ENCODE data around the gene SOCS6. TPM values are rescaled to one million over a fixed set of nuclear protein-coding genes. Genes with fewer than 3 reads are reported as not detected.
A peak's percentile ranks its signal among the peaks of the same experiment; 100 is the strongest.

Gene SOCS6
- total and polyA plus RNA-seq, 2 experiments from 2014 or later: 4.4 to 13.3 TPM

DNA sequence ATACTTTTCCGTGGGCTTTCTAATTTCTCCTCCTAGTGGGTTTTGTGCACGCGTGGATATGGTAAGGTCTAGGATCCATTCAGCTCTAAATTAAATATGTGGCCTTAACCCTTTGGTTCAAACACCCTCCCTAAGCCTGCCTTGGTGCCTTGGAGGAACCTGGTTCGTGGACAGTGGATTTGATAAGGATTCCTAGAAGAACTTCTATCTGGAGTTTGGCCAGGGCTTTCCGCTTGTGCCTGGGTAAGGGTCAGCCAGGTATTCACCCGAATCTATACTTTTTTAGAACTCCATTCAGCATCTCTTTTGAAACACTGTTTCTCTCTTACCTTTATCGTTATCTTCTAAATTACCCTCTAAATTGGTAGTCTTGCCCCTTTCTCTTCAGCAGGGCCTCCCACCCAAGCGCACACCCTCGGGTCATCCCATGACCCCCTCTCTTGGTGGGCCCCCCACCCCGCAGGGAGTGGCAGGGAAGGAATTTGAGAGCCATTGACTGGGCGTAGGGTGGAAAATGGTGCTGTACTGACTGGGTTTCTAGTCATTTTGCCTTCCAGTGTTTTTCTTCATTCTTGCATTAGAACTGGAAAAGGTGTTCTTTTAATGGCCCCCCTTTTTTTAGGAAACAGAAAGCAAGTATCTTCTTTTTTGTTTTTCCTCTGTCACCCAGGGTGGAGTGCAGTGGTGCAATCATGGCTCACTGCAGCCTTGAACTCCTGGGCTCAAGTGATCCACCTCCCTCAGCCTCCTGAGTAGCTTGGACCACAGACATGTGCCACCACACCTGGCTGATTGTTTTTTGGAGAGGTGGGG lies 1.8 kb downstream of the SOCS6 start:
- Histone ChIP-seq H4K20me1 (replicated peaks; ENCODE audit: insufficient read depth) (peaks cover 5% of the 10 kb centered on the region), H3K9me2 (ENCODE audit: insufficient read depth) (no peaks in the 10 kb centered on the region), H3F3A (replicated peaks; ENCODE audit: low read depth) (no peaks in the 10 kb centered on the region), H3K4me1 (ENCODE audit: insufficient read depth) (peaks cover 19% of the 10 kb centered on the region), H3K4me3 (peak overlapping the region; percentile 88), H2AFZ (no peak overlapping the region), H3K27ac (ENCODE audit: low read depth) (no peak overlapping the region), H3K27me3 (ENCODE audit: insufficient read depth) (peaks cover 9% of the 10 kb centered on the region), H3K79me2 (replicated peaks; ENCODE audit: insufficient read depth) (peaks cover 61% of the 10 kb centered on the region), H3K36me3 (ENCODE audit: insufficient read depth) (no peaks in the 10 kb centered on the region), H3K4me2 (peak overlapping the region; percentile 97)
- no peak for TF ChIP-seq STAT1 (IDR thresholded peaks at IDR 0.05; ENCODE audit: unreplicated experiment)
- no peak for TF ChIP-seq ZNF114 (CRISPR knock-in tag; IDR thresholded peaks at IDR 0.05)
- TF ChIP-seq NANOG (IDR thresholded peaks at IDR 0.05; ENCODE audit: borderline replicate concordance): no peak
- no peak for TF ChIP-seq ZNF331 (CRISPR knock-in tag; IDR thresholded peaks at IDR 0.05; ENCODE audit: low read depth)
- TF ChIP-seq, protein P1, sequence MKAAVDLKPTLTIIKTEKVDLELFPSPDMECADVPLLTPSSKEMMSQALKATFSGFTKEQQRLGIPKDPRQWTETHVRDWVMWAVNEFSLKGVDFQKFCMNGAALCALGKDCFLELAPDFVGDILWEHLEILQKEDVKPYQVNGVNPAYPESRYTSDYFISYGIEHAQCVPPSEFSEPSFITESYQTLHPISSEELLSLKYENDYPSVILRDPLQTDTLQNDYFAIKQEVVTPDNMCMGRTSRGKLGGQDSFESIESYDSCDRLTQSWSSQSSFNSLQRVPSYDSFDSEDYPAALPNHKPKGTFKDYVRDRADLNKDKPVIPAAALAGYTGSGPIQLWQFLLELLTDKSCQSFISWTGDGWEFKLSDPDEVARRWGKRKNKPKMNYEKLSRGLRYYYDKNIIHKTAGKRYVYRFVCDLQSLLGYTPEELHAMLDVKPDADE (IDR thresholded peaks at IDR 0.05): no peak
- TF ChIP-seq, protein P2, sequence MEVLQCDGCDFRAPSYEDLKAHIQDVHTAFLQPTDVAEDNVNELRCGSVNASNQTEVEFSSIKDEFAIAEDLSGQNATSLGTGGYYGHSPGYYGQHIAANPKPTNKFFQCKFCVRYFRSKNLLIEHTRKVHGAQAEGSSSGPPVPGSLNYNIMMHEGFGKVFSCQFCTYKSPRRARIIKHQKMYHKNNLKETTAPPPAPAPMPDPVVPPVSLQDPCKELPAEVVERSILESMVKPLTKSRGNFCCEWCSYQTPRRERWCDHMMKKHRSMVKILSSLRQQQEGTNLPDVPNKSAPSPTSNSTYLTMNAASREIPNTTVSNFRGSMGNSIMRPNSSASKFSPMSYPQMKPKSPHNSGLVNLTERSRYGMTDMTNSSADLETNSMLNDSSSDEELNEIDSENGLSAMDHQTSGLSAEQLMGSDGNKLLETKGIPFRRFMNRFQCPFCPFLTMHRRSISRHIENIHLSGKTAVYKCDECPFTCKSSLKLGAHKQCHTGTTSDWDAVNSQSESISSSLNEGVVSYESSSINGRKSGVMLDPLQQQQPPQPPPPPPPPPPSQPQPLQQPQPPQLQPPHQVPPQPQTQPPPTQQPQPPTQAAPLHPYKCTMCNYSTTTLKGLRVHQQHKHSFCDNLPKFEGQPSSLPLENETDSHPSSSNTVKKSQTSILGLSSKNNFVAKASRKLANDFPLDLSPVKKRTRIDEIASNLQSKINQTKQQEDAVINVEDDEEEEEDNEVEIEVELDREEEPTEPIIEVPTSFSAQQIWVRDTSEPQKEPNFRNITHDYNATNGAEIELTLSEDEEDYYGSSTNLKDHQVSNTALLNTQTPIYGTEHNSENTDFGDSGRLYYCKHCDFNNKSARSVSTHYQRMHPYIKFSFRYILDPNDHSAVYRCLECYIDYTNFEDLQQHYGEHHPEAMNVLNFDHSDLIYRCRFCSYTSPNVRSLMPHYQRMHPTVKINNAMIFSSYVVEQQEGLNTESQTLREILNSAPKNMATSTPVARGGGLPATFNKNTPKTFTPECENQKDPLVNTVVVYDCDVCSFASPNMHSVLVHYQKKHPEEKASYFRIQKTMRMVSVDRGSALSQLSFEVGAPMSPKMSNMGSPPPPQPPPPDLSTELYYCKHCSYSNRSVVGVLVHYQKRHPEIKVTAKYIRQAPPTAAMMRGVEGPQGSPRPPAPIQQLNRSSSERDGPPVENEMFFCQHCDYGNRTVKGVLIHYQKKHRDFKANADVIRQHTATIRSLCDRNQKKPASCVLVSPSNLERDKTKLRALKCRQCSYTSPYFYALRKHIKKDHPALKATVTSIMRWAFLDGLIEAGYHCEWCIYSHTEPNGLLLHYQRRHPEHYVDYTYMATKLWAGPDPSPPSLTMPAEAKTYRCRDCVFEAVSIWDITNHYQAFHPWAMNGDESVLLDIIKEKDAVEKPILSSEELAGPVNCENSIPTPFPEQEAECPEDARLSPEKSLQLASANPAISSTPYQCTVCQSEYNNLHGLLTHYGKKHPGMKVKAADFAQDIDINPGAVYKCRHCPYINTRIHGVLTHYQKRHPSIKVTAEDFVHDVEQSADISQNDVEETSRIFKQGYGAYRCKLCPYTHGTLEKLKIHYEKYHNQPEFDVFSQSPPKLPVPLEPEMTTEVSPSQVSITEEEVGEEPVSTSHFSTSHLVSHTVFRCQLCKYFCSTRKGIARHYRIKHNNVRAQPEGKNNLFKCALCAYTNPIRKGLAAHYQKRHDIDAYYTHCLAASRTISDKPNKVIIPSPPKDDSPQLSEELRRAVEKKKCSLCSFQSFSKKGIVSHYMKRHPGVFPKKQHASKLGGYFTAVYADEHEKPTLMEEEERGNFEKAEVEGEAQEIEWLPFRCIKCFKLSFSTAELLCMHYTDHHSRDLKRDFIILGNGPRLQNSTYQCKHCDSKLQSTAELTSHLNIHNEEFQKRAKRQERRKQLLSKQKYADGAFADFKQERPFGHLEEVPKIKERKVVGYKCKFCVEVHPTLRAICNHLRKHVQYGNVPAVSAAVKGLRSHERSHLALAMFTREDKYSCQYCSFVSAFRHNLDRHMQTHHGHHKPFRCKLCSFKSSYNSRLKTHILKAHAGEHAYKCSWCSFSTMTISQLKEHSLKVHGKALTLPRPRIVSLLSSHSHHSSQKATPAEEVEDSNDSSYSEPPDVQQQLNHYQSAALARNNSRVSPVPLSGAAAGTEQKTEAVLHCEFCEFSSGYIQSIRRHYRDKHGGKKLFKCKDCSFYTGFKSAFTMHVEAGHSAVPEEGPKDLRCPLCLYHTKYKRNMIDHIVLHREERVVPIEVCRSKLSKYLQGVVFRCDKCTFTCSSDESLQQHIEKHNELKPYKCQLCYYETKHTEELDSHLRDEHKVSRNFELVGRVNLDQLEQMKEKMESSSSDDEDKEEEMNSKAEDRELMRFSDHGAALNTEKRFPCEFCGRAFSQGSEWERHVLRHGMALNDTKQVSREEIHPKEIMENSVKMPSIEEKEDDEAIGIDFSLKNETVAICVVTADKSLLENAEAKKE (CRISPR knock-in tag; IDR thresholded peaks at IDR 0.05): no peak
- no peak for TF ChIP-seq EZH2phosphoT487 (IDR thresholded peaks at IDR 0.05; ENCODE audit: unreplicated experiment)
- TF ChIP-seq POLR2AphosphoS5 (IDR thresholded peaks at IDR 0.05; ENCODE audit: low read depth): no peak
- TF ChIP-seq, protein P3, sequence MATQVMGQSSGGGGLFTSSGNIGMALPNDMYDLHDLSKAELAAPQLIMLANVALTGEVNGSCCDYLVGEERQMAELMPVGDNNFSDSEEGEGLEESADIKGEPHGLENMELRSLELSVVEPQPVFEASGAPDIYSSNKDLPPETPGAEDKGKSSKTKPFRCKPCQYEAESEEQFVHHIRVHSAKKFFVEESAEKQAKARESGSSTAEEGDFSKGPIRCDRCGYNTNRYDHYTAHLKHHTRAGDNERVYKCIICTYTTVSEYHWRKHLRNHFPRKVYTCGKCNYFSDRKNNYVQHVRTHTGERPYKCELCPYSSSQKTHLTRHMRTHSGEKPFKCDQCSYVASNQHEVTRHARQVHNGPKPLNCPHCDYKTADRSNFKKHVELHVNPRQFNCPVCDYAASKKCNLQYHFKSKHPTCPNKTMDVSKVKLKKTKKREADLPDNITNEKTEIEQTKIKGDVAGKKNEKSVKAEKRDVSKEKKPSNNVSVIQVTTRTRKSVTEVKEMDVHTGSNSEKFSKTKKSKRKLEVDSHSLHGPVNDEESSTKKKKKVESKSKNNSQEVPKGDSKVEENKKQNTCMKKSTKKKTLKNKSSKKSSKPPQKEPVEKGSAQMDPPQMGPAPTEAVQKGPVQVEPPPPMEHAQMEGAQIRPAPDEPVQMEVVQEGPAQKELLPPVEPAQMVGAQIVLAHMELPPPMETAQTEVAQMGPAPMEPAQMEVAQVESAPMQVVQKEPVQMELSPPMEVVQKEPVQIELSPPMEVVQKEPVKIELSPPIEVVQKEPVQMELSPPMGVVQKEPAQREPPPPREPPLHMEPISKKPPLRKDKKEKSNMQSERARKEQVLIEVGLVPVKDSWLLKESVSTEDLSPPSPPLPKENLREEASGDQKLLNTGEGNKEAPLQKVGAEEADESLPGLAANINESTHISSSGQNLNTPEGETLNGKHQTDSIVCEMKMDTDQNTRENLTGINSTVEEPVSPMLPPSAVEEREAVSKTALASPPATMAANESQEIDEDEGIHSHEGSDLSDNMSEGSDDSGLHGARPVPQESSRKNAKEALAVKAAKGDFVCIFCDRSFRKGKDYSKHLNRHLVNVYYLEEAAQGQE (IDR thresholded peaks at IDR 0.05; ENCODE audit: unreplicated experiment): no peak
- no peak for TF ChIP-seq CREB1 (CRISPR knock-in tag; IDR thresholded peaks at IDR 0.05; ENCODE audit: low read depth)
- TF ChIP-seq JUNB (IDR thresholded peaks at IDR 0.05; ENCODE audit: unreplicated experiment): no peak
- no peak for TF ChIP-seq EZH2 (IDR thresholded peaks at IDR 0.05; ENCODE audit: low read depth, unreplicated experiment)
- TF ChIP-seq, protein P4, sequence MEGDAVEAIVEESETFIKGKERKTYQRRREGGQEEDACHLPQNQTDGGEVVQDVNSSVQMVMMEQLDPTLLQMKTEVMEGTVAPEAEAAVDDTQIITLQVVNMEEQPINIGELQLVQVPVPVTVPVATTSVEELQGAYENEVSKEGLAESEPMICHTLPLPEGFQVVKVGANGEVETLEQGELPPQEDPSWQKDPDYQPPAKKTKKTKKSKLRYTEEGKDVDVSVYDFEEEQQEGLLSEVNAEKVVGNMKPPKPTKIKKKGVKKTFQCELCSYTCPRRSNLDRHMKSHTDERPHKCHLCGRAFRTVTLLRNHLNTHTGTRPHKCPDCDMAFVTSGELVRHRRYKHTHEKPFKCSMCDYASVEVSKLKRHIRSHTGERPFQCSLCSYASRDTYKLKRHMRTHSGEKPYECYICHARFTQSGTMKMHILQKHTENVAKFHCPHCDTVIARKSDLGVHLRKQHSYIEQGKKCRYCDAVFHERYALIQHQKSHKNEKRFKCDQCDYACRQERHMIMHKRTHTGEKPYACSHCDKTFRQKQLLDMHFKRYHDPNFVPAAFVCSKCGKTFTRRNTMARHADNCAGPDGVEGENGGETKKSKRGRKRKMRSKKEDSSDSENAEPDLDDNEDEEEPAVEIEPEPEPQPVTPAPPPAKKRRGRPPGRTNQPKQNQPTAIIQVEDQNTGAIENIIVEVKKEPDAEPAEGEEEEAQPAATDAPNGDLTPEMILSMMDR (conservative IDR thresholded peaks at IDR 0.05; ENCODE audit: low read depth in 2 of 2): no peak
- no peak overlapping the region for H3K27ac Mint-ChIP-seq
- ATAC-seq (no peak), DNase-seq (ENCODE audit: low spot score) (no peak)
- H3K9me3 Mint-ChIP-seq: no peaks in the 10 kb centered on the region
- H3K36me3 Mint-ChIP-seq (ENCODE audit: low read depth): no peaks in the 10 kb centered on the region; the same call in 2 of the 3 replicates
- peaks cover 4% of the 10 kb centered on the region for H3K27me3 Mint-ChIP-seq (ENCODE audit: insufficient read depth, low read depth, poor library complexity)
- H3K4me1 Mint-ChIP-seq: peaks cover 32% of the 10 kb centered on the region
- H3K4me3 Mint-ChIP-seq: peak overlapping the region; percentile 90

All from GM23338 (cell line).